ENCODE data around the gene MTNR1B. TPM values are rescaled to one million over a fixed set of nuclear protein-coding genes. Genes with fewer than 3 reads are reported as not detected.

MTNR1B gene
- polyA plus RNA-seq, 1 of the 3 experiments (the other 2 are of a cell fraction), result not detected

GRCh38 chr11:92948116-92948515, 21.3 kb upstream of the MTNR1B start:
- Histone ChIP-seq H3K27ac (ENCODE audit: low read depth in 2 of 2, low read length in 1 of 2) (no peak overlapping the region), H3K4me1 (ENCODE audit: control insufficient read depth in 1 of 2, insufficient read depth in 2 of 2, low read depth in 1 of 2, low read length in 1 of 2) (no peaks in the 10 kb centered on the region), H2AFZ (ENCODE audit: low read depth) (no peak overlapping the region), H3K9me3 (no peaks in the 10 kb centered on the region), H3F3A (replicated peaks; ENCODE audit: insufficient read depth) (no peaks in the 10 kb centered on the region), H3K79me2 (ENCODE audit: insufficient read depth) (no peaks in the 10 kb centered on the region), H4K20me1 (ENCODE audit: insufficient read depth) (no peaks in the 10 kb centered on the region), H3K27me3 (ENCODE audit: insufficient read depth) (no peaks in the 10 kb centered on the region), H3K36me3 (replicated peaks in 1 of 2; ENCODE audit: control insufficient read depth in 1 of 2, insufficient read depth in 2 of 2, low read length in 1 of 2) (no peaks in the 10 kb centered on the region), H3K9me2 (no peaks in the 10 kb centered on the region), H3K9ac (no peak overlapping the region), H3K4me3 (ENCODE audit: low read depth in 2 of 2, low read length in 1 of 2) (no peak overlapping the region), H3K4me2 (no peak overlapping the region)
- TF ChIP-seq MXI1 (IDR thresholded peaks at IDR 0.05; ENCODE audit: low read depth, low read length) (no peak), MEF2A (IDR thresholded peaks at IDR 0.05; ENCODE audit: borderline replicate concordance, low read depth) (no peak), RFX5 (IDR thresholded peaks at IDR 0.05; ENCODE audit: low read length) (no peak), TCF12 (IDR thresholded peaks at IDR 0.05) (no peak), RAD21 (IDR thresholded peaks at IDR 0.05; ENCODE audit: low read length) (no peak)
- 53% methylated on average over 5 of the region's 5 CpGs for WGBS (ENCODE audit: low lambda C conversion rate)
- no peak for DNase-seq
- POLR2A ChIA-PET, result no interaction called here
- CTCF ChIA-PET, result interaction anchor here (1.0 kb wide), 1 partner anchor 222 kb away, joined by 3 read pairs; no protein-coding TSS in a partner anchor

- no peak for DNase-seq
- no peaks in the 10 kb centered on the region for H3K4me1 ChIP-seq (ENCODE audit: control insufficient read depth in 1 of 2, insufficient read depth in 2 of 2, low read depth in 1 of 2, low read length in 1 of 2)
- H3F3A ChIP-seq (replicated peaks; ENCODE audit: insufficient read depth), result no peaks in the 10 kb centered on the region
- ChIA-PET CTCF (interaction anchor here (2.0 to 4.1 kb wide), 2 partner anchors 13 to 278 kb away, joined by 5 to 31 read pairs; no protein-coding TSS in a partner anchor), POLR2A (no interaction called here)
- no peak for TF ChIP-seq USF2 (IDR thresholded peaks at IDR 0.05; ENCODE audit: borderline replicate concordance, low read depth, low read length)
- TF ChIP-seq REST (IDR thresholded peaks at IDR 0.05; ENCODE audit: low read depth, low read length), result no peak
- TF ChIP-seq GATA2 (CRISPR knock-in tag; IDR thresholded peaks at IDR 0.05), result no peak
- TF ChIP-seq GABPA (IDR thresholded peaks at IDR 0.05; ENCODE audit: low read depth), result no peak
- no peak for TF ChIP-seq ZBTB33 (IDR thresholded peaks at IDR 0.05; ENCODE audit: borderline replicate concordance, low read depth)
- TF ChIP-seq MAX (IDR thresholded peaks at IDR 0.05; ENCODE audit: low read depth), result no peak
- TF ChIP-seq YY1 (IDR thresholded peaks at IDR 0.05; ENCODE audit: low read depth), result no peak
- no peak for TF ChIP-seq RXRA (IDR thresholded peaks at IDR 0.05; ENCODE audit: borderline replicate concordance, low read depth)
- no peak for TF ChIP-seq JUND (IDR thresholded peaks at IDR 0.05)
- no peak for TF ChIP-seq NRF1 (IDR thresholded peaks at IDR 0.05; ENCODE audit: low read depth, low read length)
- no peak for TF ChIP-seq EZH2phosphoT487 (IDR thresholded peaks at IDR 0.05; ENCODE audit: borderline replicate concordance, low read depth)
- no peak overlapping the region for H3K4me3 ChIP-seq (ENCODE audit: low read depth in 2 of 2, low read length in 1 of 2)
- no peaks in the 10 kb centered on the region for H4K20me1 ChIP-seq (ENCODE audit: insufficient read depth)
- no peak overlapping the region for H3K4me2 ChIP-seq
- WGBS (ENCODE audit: low lambda C conversion rate), result 95% methylated on average over 5 of the region's 5 CpGs
- no peak overlapping the region for H2AFZ ChIP-seq (ENCODE audit: low read depth)
- no peaks in the 10 kb centered on the region for H3K9me2 ChIP-seq
- H3K79me2 ChIP-seq (ENCODE audit: insufficient read depth), result no peaks in the 10 kb centered on the region
- no peak overlapping the region for H3K9ac ChIP-seq
- H3K27me3 ChIP-seq (ENCODE audit: insufficient read depth), result no peaks in the 10 kb centered on the region
- no peaks in the 10 kb centered on the region for H3K9me3 ChIP-seq
- H3K27ac ChIP-seq (ENCODE audit: low read depth in 2 of 2, low read length in 1 of 2), result no peak overlapping the region
- no peaks in the 10 kb centered on the region for H3K36me3 ChIP-seq (replicated peaks in 1 of 2; ENCODE audit: control insufficient read depth in 1 of 2, insufficient read depth in 2 of 2, low read length in 1 of 2)
Measured at GRCh38 chr11:92954003-92954402, 15.4 kb upstream of the MTNR1B start.

All from SK-N-SH (cell line).